ENCODE results near the gene DNASE1L3.
"Not testable (repeated sequence)": the region's sequence is repeated elsewhere in the genome, so short reads cannot be mapped to it uniquely, and the experiment has no call there.

DNASE1L3 gene, protein sequence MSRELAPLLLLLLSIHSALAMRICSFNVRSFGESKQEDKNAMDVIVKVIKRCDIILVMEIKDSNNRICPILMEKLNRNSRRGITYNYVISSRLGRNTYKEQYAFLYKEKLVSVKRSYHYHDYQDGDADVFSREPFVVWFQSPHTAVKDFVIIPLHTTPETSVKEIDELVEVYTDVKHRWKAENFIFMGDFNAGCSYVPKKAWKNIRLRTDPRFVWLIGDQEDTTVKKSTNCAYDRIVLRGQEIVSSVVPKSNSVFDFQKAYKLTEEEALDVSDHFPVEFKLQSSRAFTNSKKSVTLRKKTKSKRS

GRCh38 chr3:58210761-58211460 is at the start of gene DNASE1L3:
Gene DNASE1L3 (minus strand): TSS chr3:58210972. CDS start chr3:58210906, 66 bp downstream.
- DNase-seq (ENCODE audit: low read depth in 2 of 3, low spot score in 2 of 3), result no peak

GRCh38 chr3:58260261-58260731 is 49.5 kb upstream of the DNASE1L3 start:
- DNase-seq (ENCODE audit: low read depth in 2 of 3, low spot score in 2 of 3), result no peak

DNA sequence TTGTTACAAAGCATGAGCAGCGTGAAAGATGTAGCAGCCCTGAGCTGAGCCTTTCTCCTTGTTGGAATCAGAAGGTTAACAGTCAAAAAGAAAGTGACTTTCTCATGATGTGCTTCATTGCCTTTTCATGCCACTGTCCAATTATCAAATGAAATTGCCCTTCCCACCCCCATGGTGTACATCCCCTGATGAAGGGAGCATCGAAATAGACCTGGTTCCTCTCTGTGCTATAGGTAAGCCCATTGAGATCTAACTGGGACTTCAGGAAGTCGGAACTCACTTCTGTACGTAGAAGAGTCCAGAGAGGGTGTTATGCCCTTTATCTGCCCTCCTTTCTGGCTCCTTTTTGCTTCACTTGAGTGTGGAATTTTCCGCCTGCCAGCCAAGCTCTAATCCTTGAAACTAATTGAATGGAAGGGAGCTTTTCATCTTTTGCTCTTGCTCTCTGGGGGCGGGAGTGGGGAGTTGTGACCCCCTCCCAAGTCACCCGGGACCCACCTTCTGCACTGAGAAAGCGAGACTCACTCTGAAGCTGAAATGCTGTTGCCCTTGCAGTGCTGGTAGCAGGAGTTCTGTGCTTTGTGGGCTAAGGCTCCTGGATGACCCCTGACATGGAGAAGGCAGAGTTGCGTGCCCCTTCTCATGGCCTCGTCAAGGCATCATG is 47.8 kb upstream of the DNASE1L3 start:
- DNase-seq (ENCODE audit: low read depth in 2 of 3, low spot score in 2 of 3), result no peak

GRCh38 chr3:58256511-58256910 is 45.7 kb upstream of the DNASE1L3 start:
- no peak for DNase-seq (ENCODE audit: low read depth in 2 of 3, low spot score in 2 of 3)

GRCh38 chr3:58256061-58256460 is 45.3 kb upstream of the DNASE1L3 start:
- no peak for DNase-seq (ENCODE audit: low read depth in 2 of 3, low spot score in 2 of 3)

- no peak for DNase-seq (ENCODE audit: low read depth in 2 of 3, low spot score in 2 of 3)
These were observed 43.4 kb upstream of the DNASE1L3 start for GRCh38 chr3:58254144-58254543.

DNA sequence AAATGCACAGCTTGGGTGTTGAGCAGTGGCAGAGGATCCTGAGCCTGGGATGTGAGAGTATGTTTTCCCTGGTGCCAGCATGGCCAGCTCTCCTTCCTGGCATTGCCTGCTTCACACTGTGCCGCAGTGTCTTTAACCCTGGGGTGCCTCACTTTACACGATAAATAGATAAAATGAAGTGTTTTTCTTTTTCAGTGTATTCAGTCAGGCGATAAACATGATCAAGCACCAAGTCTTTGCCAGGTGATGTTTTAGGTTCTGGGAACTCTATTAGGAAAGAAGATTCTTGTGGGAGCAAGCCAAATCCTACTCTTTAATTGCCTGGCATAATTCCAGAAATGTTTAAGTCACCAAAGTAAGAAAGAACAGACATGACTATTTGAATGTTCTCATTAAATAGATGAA is 40.9 kb upstream of the DNASE1L3 start:
- DNase-seq (ENCODE audit: low read depth in 2 of 3, low spot score in 2 of 3), result no peak

DNA sequence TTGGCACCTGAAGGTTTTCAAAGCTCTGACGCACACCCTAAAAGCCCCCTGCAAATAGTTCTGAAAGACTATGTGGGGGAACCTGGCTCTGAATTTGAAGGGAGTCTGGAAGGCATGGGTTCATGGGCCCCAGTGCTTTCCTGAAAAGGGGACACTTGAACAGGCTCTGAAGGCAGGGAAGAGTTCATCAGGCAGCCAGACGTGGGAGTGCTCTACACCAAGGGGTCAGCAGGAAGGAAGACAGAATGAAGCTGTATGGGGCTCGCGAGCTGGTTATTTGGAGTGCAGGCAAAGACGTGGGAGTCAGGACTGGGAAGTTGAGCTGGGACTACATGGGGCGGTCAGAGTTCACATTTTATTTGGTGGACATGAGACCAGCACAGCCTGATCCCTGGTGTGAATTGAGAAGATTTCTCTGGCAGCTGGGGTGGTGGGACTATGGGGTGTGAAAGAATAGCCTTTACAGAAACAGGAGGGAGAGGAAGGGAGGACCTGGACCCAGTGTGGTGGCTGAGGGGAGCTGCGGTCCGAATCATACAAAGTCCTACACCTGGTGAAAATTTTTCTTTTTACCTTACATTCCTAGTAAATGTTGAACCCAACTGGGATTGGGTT is 39.4 kb upstream of the DNASE1L3 start:
- no peak for DNase-seq (ENCODE audit: low read depth in 2 of 3, low spot score in 2 of 3)

DNA sequence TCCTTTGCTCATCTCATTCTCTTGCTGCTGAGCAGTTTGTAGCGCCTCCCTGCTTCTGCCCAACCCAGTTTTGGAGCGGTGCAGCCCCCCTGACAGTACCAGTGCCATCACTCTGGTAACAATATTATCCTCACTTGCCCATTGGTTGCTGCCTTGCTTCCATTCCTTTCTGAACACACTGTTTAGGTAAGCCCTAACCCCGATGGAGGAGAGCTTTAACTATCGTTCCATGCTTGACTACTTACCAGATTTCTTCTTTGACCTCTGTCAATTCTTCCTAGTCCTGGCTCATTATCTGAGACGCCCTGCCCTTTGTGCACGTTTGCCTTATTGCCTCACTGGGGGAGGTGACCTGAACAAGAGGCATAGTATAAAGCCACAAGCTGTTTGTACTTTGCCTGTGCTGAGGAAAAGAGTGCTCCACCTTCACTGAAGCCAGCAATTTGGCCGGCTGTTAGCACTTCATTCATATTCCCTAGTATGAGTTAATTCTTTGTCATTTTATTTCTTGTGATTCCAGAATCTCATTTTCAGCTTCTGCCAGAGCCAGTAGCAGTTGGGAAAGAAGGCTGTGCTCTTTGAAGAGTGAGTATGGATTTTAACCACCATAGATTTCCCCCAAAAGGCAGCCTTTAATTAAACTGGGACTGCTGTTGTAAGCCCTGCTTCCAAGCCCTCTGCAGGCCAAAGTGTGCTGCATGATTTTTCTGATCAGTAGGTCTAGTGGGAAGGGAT is 38.8 kb upstream of the DNASE1L3 start:
- DNase-seq (ENCODE audit: low read depth in 2 of 3, low spot score in 2 of 3), result no peak

GRCh38 chr3:58246148-58247047 is 35.6 kb upstream of the DNASE1L3 start:
- DNase-seq (ENCODE audit: low read depth in 2 of 3, low spot score in 2 of 3), result no peak

DNA sequence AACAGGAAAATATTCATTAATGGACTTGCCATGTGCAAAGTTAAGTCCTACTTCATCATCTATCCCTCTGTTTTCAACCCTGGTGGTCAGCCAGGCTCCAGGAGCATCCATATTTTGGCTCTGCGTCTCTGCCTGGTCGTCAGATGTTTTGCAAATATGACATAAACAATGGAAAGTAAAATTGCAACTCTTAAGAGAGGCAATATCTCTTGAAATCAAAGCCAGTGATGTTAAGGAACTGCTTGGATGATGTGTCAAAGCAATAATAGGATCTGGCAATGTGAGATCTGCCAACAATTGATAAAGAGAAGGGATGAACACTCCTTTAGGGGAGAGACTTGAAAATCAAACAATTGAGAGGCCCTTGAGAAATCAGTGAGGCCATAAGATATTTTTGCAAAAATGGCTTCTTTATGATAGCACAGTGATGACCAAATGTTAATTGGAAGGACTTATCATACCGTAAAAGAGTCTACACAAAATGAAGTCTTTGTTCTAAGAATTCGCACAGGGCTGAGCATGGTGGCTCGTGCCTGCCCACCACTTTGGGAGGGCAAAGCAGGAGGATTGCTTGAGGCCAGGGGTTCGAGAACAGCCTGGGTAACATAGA is 33.3 kb upstream of the DNASE1L3 start:
- DNase-seq (ENCODE audit: low read depth in 2 of 3, low spot score in 2 of 3), result no peak

DNA sequence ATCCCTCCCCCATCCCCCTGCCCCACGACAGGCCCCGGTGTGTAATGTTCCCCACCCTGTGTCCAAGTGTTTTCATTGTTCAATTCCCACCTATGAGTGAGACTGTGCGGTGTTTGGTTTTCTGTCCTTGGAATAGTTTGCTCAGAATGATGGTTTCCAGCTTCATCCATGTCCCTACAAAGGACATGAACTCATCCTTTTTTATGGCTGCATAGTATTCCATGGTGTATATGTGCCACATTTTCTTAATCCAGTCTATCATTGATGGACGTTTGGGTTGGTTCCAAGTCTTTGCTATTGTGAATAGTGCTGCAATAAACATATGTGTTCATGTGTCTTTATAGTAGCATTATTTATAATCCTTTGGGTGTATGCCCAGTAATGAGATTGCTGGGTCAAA is 32.1 kb upstream of the DNASE1L3 start:
- not testable (repeated sequence) for DNase-seq (ENCODE audit: low read depth in 2 of 3, low spot score in 2 of 3)

DNA sequence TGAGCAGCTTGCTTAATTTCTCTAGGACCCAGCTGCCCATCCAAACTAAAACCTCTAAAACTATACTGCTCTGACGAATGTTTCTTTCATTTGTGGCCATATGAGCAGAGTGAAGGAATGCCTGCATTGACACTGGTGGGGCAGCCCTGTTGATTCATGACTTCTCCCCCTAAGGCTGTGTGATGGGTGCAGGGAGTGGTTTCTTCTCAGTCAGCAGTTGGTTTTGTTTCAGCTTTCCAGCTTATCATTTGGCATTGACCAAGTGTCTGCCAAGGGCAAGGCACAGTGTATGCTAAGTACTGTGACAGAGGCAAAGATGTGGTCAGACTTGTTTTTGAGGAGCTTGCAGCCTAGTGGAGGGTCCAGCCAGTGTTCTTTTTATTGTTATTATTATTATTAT is 31.6 kb upstream of the DNASE1L3 start:
- no peak for DNase-seq (ENCODE audit: low read depth in 2 of 3, low spot score in 2 of 3)

- no peak for DNase-seq (ENCODE audit: low read depth in 2 of 3, low spot score in 2 of 3)
These were observed 30.7 kb upstream of the DNASE1L3 start for GRCh38 chr3:58241306-58242044.

- no peak for DNase-seq (ENCODE audit: low read depth in 2 of 3, low spot score in 2 of 3)
These were observed 28.1 kb upstream of the DNASE1L3 start for GRCh38 chr3:58238830-58239229.

DNA sequence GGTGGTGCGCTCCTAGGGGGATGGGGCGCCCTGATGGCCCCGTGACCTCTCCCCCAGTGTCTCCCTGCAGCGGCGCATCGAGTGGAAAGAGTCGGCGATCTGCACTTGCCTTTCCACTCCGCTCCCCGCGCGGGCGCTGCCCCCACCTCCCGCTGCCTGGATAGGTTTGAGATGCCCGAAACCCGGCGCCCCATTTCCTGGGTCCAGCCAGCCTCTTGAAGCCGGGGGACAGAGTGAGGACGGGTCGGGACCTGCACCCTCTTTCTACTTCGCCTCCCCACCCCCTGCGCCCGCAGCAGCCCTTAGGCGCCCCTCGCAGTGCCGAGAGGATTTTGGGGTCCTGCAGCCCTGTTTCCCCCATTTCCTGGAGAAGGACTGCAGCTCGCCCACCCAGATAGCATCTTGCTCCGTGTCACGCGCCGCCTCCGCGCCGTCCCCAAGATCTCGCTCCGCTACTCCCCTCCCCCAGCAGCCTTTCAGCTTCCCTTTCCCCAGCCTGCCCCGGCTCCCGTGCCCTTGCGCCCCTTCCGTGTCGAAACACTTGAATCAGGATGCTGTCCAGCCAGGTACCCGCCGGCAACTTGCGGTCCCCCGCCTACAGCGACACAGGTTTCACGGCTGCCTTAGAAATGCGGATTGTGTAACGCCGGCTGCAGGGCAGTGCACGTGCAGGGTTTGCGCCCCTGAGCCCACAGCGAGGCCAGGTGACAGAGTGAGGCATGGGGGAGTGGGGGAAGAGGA is 27.3 kb upstream of the DNASE1L3 start:
- peak in 2 of 3 experiments; percentile 40 to 62 for DNase-seq (ENCODE audit: low read depth in 2 of 3, low spot score in 2 of 3)

DNA sequence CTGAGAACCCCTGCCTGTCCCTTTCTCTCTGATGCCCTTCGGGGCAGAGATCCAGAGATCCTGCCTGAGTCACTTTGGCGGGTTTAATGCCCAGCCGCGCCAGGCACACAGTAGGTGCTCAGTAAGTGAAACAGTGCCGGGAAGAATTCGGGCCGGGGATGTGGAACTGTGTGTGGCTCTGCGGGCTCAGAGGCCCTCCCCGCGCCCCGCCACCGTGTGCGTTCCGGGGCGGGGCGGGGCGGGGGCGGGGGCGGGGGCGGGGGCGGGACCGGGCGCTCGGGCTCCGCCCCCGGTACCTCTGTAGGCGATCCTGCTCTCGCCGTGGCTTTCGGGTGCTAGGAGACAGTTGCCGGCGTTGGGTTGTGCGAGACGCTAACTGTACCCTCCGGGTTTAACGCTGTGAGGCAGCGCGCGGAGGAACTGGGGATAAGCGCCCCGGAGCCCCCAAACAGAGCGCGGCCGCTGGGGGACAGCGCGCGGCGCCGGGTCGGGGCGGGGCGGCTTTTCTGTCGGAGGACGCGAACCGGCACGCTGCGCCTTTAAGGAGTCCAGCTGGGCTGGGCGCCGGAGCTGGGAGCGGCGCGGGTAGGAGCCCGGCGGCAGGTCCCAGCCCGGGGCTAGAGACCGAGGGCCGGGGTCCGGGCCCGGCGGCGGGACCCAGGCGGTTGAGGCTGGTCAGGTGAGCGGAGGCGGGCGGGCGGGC is 26.6 kb upstream of the DNASE1L3 start, which contains the start of gene ABHD6:
Gene ABHD6 (plus strand): TSS at position 555 of the 703 bp plus-strand sequence. CDS start 18,795 bp downstream, outside the sequence.
- DNase-seq (ENCODE audit: low read depth in 2 of 3, low spot score in 2 of 3), result peak; percentile 66 to 80 (median 69)
